C4-2B (cell line): ENCODE measurements around the gene ZCCHC13.
"Not testable (repeated sequence)": the region's sequence is repeated elsewhere in the genome, so short reads cannot be mapped to it uniquely, and the experiment has no call there.

Experiments used
- H3K27ac ChIP-seq: fragments of 450-650 bp; 2 replicates; pipeline ENCODE4 v1.5.1; 2017
- CTCF ChIP-seq: fragments of 450-650 bp; conservative IDR thresholded peaks from 2 replicates; pipeline ENCODE4 v1.5.1; 2017; ENCODE audit warnings: mild to moderate bottlenecking
- ZFX ChIP-seq: fragments of 450-650 bp; IDR thresholded peaks from 2 replicates; pipeline ENCODE4 v1.6.1; 2017

Gene ZCCHC13

GRCh38 chrX:74304016-74304415 lies at the start of gene ZCCHC13:
Gene ZCCHC13, plus strand, starts transcription at chrX:74304180. Its CDS starts 87 bp downstream, at chrX:74304267.
- TF ChIP-seq CTCF (no peak), ZFX (no peak)
- H3K27ac ChIP-seq, result no peak within 1 kb of the TSS

DNA sequence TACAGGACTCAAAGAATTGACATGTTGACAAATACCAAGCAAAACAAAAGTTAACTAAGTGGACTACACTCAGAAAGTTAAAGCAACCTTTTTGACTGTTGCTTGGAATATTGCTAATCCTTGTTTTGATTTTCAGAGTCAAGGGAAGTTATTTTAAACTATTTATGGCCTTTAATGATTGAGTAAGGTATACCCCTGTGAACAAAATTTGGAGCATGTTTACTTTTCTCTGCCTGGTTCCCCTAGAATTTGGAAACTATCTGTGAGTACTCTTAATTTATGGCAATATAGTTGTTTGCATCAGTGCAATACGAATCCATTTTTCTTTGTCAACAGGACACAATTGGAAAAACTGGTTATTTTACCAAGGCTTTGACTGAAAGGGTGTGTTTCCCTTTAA lies 45.9 kb upstream of the ZCCHC13 start:
- H3K27ac ChIP-seq, result not testable (repeated sequence)

DNA sequence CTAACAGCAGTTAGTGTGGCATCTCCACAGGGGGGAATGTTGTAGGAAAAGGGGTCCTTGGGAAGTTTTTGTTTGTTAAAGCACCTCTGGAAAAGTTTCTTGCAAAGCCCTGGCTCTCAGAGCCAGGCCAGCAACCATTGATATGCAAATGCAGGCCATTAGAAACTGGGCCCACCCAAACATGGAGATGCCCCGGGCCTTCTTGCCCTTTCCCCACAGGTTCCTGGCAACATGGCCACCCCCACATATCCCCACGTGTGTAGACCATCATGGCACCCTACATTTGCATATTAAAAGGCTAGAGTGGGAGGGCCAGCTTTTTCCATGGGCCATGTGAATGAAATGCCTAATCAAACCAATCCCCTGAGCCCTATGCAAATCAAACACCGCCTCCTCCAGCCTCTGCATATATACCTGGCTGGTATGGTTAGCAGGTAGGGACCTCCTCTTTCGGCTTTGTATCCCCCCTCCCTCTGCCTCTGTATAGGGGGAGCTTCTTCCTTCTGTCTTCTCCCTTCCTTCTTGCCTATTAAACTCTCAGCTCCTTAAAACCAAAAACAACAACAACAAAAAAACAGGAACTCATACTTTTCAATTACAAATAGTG lies 44.0 kb upstream of the ZCCHC13 start:
- TF ChIP-seq CTCF, result no peak
- TF ChIP-seq ZFX, result no peak
- H3K27ac ChIP-seq, result no peak overlapping the region

DNA sequence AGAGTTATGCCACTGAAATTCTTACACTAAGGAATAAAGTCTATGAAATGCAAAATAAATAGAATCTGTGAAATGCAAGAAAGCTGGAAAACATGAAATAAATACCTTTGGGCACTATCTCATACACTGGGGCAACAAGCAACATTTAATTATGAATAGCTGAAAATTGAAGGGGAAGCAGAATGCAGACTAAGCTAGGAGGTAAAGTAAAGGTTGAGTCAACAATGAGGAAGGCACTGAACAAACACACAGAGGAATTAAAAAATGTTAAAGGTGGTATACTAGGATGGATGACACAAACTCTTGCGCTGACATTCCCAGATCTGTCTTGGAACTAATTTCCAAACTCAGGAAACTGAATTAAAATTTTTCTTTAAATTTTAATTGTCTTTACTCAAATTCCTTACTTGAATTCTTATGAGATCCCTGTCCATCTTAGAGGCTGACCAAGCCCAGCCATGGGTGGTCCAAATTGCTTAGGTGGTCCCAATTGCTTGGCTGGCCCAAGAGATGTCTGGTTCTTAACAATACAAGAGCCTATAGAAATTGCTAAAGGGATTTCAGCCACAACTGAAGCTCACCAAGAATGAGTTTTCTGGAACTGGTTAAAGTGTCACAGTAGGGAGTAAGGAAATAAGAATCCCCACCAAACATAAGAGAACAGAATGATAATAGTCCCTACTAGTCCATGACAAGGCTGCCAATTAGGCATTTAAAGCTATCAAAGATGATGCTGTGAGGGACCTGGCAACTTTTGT lies 41.3 kb upstream of the ZCCHC13 start:
- TF ChIP-seq CTCF (no peak), ZFX (no peak)
- H3K27ac ChIP-seq, result no peak overlapping the region

DNA sequence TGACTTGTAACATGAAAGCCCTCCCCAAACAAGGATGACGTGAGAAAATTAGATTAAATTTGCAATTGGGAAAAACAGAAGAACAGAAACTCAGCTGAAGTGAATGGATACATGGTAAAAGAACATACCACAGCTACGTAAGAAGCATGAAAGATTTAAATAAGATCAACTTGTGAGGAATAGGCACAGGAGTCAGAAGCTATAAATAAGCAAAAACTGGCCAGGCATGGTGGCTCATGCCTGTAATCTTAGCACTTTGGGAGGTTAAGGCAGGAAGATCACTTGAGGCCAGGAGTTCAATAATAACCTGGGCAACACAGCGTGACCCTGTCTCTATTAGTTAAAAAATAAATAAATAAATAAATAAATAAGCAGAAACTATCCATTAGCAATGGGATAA lies 33.6 kb upstream of the ZCCHC13 start:
- H3K27ac ChIP-seq, result no peak overlapping the region
- TF ChIP-seq ZFX (no peak), CTCF (no peak)

DNA sequence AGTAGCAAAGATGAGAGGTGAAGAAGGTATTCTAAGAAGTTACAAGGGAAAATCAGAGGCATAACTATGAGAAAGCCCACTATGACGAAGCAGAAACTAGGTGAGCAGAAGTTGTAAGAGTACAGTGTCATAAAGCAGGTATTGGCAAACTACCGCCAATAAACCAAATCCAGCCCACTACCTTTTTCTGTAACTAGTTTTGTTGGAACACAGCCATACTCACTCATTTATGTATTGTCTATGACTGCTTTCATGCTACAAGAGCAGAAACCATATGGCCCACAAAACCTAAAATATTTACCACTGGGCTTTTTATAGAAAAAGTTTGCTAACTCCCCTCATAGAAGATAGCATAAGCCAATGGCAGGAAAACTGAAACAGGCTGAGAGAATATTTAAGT lies 31.8 kb upstream of the ZCCHC13 start:
- H3K27ac ChIP-seq, result no peak overlapping the region
- no peak for TF ChIP-seq CTCF
- no peak for TF ChIP-seq ZFX

DNA sequence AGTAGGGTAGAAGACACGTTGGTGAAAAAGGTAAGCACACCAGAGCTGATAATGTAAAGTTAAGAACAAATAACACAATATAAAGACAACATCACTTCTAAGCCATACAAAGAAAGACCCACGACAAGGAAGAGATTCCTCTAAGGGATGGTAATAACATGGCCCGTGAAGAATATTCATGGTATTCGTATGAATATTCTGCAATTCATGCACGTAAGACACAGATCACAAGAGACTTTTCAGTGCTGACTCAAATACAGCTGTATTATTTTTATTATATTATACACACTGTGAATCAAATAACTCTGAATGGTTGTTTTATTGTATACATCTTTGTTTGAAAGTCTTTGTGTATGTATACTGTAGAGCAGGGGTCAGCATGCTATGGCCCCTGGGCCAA lies 29.5 kb upstream of the ZCCHC13 start:
- TF ChIP-seq ZFX (no peak), CTCF (no peak)
- no peak overlapping the region for H3K27ac ChIP-seq

DNA sequence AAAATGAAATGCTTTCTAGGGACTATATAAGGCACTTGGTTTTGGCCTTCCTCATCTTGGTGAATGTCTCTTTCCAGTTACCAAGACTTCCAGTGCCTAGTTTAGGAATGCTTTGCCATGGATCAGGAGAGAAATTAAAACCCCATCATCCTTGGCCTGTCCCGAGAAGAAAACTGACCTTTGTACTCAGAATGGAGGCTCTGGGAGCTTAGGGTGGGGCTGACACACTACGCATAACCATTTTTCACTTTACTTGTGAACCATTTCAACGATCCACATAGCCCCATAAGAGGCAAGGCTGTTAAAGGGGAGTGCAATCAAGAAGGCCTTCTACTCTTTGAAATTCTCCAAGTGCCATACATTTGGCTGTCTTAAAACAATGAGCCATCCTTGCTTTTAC lies 26.7 kb upstream of the ZCCHC13 start:
- no peak overlapping the region for H3K27ac ChIP-seq
- TF ChIP-seq ZFX (no peak), CTCF (no peak)
